ENCODE data around the gene POU2F3. TPM values are rescaled to one million over a fixed set of nuclear protein-coding genes. Genes with fewer than 3 reads are reported as not detected.
"Not testable (repeated sequence)": the region's sequence is repeated elsewhere in the genome, so short reads cannot be mapped to it uniquely, and the experiment has no call there.

POU2F3 gene
- total RNA-seq, 1 donor from 2014 or later = not detected

DNA sequence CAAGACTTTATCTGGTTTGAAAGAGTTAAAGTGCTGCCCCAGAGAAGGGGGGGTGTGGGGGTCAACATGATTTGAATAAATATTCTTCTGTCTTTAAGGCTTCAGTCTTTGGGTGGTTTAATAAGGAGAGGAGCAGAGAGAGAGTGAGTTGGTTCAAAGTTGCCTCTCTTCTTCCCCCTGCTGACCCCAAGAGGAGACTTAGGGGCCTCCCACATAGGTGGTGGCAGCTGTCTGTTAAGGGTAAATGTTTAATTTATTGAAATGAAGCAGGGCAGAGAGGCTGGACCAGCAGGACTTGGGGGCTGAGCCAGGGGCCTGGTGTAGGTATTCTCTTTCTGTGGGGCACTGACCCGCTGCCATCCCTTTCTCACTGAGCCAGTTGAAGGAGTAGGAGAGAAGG, 5.5 kb downstream of the POU2F3 start:
- Mint-ChIP-seq H3K4me3 (ENCODE audit: unreplicated experiment) (no peak overlapping the region), H3K27ac (ENCODE audit: unreplicated experiment) (no peak overlapping the region), H3K36me3 (ENCODE audit: low read depth) (no peaks in the 10 kb centered on the region), H3K9me3 (ENCODE audit: low read depth) (no peaks in the 10 kb centered on the region), H3K4me1 (ENCODE audit: low read depth) (peaks cover 8% of the 10 kb centered on the region), H3K27me3 (ENCODE audit: low read depth) (peaks cover 85% of the 10 kb centered on the region)
- peak; percentile 9 for DNase-seq (ENCODE audit: low spot score)
- TF ChIP-seq, protein P1, sequence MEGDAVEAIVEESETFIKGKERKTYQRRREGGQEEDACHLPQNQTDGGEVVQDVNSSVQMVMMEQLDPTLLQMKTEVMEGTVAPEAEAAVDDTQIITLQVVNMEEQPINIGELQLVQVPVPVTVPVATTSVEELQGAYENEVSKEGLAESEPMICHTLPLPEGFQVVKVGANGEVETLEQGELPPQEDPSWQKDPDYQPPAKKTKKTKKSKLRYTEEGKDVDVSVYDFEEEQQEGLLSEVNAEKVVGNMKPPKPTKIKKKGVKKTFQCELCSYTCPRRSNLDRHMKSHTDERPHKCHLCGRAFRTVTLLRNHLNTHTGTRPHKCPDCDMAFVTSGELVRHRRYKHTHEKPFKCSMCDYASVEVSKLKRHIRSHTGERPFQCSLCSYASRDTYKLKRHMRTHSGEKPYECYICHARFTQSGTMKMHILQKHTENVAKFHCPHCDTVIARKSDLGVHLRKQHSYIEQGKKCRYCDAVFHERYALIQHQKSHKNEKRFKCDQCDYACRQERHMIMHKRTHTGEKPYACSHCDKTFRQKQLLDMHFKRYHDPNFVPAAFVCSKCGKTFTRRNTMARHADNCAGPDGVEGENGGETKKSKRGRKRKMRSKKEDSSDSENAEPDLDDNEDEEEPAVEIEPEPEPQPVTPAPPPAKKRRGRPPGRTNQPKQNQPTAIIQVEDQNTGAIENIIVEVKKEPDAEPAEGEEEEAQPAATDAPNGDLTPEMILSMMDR (IDR thresholded peaks at IDR 0.05) = no peak

DNA sequence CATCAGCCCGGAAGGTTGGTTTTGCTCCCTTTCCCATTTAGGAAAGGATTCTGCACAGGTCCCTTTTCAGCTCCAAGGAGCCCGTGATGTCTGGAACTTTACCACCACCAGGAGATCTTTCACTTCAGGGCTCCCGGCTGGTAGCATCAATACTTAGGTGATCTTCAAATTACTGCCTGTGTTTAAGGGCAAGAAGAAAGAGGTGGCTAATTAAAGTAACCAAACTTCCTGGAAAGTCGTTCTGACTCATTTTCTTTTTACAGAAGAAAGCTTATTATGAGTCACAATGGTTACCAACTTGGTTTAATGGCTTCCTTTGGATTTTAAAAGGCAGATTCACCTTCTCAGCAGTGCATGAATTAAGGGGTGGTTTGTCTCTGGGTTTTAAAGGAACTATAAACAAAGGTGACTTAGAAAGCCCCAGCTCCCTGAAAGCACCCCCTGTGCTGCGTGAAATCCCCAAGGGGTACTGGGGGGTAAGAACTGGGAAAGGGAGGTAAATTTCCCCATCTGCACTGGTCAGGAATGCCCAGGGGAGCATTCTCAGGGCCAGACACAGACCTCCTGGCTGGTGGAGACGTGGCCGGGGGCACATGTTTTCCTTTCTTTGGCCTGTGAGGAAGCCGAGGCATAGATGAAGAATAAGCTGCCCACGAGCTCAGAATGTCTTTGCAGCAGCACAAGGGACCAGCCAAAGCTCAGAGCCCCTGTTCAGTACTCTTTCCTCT, 8.8 kb downstream of the POU2F3 start:
- Mint-ChIP-seq H3K4me3 (ENCODE audit: unreplicated experiment) (no peak overlapping the region), H3K4me1 (ENCODE audit: low read depth) (peaks cover 6% of the 10 kb centered on the region), H3K9me3 (ENCODE audit: low read depth) (no peaks in the 10 kb centered on the region)

DNA sequence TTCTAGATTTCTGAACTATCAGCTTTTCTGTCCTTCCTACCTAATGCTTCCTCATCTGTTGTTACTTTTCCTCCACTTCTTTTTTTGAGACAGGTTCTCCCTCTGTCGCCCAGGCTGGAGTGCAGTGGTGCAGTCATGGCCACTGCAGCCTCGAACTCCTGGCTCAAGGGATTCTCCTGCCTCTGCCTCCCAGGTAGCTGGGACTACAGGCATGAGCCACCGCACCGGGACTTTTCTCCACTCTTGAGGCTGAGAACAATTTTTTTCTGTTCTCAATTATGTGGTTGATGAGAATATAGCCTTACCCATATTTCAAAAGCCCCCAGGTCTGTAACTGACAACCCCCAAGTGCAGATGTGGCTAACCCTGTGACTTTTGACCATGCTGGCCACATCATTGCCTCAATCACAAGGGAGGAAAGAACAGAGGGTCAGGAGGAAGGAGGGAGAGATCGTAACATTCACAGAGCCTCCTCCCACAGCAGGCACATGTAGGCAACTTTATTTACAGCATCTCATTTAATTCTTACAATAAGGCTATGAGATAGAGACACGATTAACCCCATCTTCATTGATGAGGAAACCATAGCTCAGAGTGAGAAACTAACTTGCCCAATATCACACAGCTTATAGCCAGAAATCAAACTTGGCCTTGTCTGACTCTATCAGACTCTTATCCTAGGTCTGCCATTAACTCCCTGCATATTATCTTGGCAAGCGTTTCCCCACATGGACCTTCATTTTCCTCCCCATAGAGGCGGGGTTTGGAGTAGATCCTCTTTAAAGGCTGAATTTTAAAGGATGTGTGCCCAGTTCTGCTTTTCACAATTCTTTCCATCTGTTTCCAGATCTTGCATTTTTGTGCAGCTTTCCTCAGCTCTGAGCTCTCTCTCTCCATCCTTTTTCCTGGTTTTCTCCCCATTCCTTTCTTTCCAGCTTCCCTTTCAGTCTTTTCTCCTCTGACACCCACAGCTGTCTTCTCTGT, 9.6 kb downstream of the POU2F3 start:
- Mint-ChIP-seq H3K4me3 (ENCODE audit: unreplicated experiment) (no peak overlapping the region), H3K36me3 (ENCODE audit: low read depth) (no peaks in the 10 kb centered on the region), H3K9me3 (ENCODE audit: low read depth) (no peaks in the 10 kb centered on the region), H3K27ac (ENCODE audit: unreplicated experiment) (no peak overlapping the region), H3K4me1 (ENCODE audit: low read depth) (peaks cover 6% of the 10 kb centered on the region), H3K27me3 (ENCODE audit: low read depth) (peaks cover 76% of the 10 kb centered on the region)
- TF ChIP-seq, protein P1 (IDR thresholded peaks at IDR 0.05) = no peak
- peak; percentile 15 for DNase-seq (ENCODE audit: low spot score)

More for the DNA sequence above, 8.8 kb downstream of the POU2F3 start:
- TF ChIP-seq, protein P1 (IDR thresholded peaks at IDR 0.05) = no peak
- H3K27ac Mint-ChIP-seq (ENCODE audit: unreplicated experiment) = no peak overlapping the region
- DNase-seq (ENCODE audit: low spot score) = peak; percentile 22
- H3K36me3 Mint-ChIP-seq (ENCODE audit: low read depth) = no peaks in the 10 kb centered on the region
- H3K27me3 Mint-ChIP-seq (ENCODE audit: low read depth) = peaks cover 76% of the 10 kb centered on the region

GRCh38 chr11:120253377-120253776, 13.4 kb downstream of the POU2F3 start:
- H3K27me3 Mint-ChIP-seq (ENCODE audit: low read depth) = peaks cover 78% of the 10 kb centered on the region
- not testable (repeated sequence) for H3K9me3 Mint-ChIP-seq (ENCODE audit: low read depth); H3K27ac Mint-ChIP-seq (ENCODE audit: unreplicated experiment); H3K36me3 Mint-ChIP-seq (ENCODE audit: low read depth); H3K4me1 Mint-ChIP-seq (ENCODE audit: low read depth); H3K4me3 Mint-ChIP-seq (ENCODE audit: unreplicated experiment)
- DNase-seq (ENCODE audit: low spot score) = peak; percentile 36

GRCh38 chr11:120254788-120255518, 15.0 kb downstream of the POU2F3 start:
- TF ChIP-seq, protein P1 (IDR thresholded peaks at IDR 0.05) = no peak
- Mint-ChIP-seq H3K9me3 (ENCODE audit: low read depth) (no peaks in the 10 kb centered on the region), H3K4me1 (ENCODE audit: low read depth) (no peaks in the 10 kb centered on the region), H3K27ac (ENCODE audit: unreplicated experiment) (no peak overlapping the region), H3K4me3 (ENCODE audit: unreplicated experiment) (no peak overlapping the region), H3K36me3 (ENCODE audit: low read depth) (no peaks in the 10 kb centered on the region), H3K27me3 (ENCODE audit: low read depth) (peaks cover 74% of the 10 kb centered on the region)
- DNase-seq (ENCODE audit: low spot score) = peak; percentile 59
